ENCODE measurements around the gene ACVR1. TPM values are rescaled to one million over a fixed set of nuclear protein-coding genes. Genes with fewer than 3 reads are reported as not detected.

Gene ACVR1
- total and polyA plus RNA-seq, 2 experiments from 2014 or later, result 8.9 to 21.5 TPM

DNA sequence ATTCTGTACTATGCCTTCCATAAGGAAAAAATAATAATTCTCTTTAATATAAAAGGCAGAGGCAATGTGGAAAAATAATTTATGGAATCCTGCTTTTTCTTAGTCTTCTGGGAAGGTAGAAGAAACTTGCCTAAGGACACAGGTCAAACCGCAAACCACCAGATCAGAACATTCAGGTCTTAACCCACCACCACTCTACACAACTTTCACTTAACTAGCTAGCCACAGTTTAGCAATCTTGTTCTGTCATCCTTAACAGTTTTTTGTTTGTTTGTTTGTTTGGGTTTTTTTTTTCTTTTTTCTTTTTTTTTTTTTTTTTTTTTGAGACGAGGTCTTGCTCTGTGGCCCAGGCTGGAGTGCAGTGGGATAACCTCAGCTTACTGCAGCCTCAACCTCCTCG is 70.6 kb downstream of the ACVR1 start:
- no peak overlapping the region for H2AFZ ChIP-seq
- H3K27ac Mint-ChIP-seq, result no peak overlapping the region
- DNase-seq (ENCODE audit: low spot score) (no peak), ATAC-seq (no peak)
- H3K4me3 ChIP-seq, result no peak overlapping the region
- H3K27ac ChIP-seq (ENCODE audit: low read depth), result no peak overlapping the region
- H3K79me2 ChIP-seq (replicated peaks; ENCODE audit: insufficient read depth), result 0 out of 2 replicates have a peak, but pooled peaks cover 3% of the 10 kb centered on the region
- no peaks in the 10 kb centered on the region for H3F3A ChIP-seq (replicated peaks; ENCODE audit: low read depth)
- H4K20me1 ChIP-seq (replicated peaks; ENCODE audit: insufficient read depth), result no peaks in the 10 kb centered on the region
- H3K4me1 Mint-ChIP-seq, result peaks cover 19% of the 10 kb centered on the region
- peaks cover 3% of the 10 kb centered on the region; the same call in 1 of the 2 replicates for H3K4me1 ChIP-seq (ENCODE audit: insufficient read depth)
- no peaks in the 10 kb centered on the region for H3K9me3 Mint-ChIP-seq
- no peaks in the 10 kb centered on the region for H3K27me3 ChIP-seq (ENCODE audit: insufficient read depth)
- 0 out of 2 replicates have a peak, but pooled peaks cover under 1% of the 10 kb centered on the region for H3K9me2 ChIP-seq (ENCODE audit: insufficient read depth)
- H3K36me3 Mint-ChIP-seq (ENCODE audit: low read depth), result no peaks in the 10 kb centered on the region
- TF ChIP-seq, protein P1, sequence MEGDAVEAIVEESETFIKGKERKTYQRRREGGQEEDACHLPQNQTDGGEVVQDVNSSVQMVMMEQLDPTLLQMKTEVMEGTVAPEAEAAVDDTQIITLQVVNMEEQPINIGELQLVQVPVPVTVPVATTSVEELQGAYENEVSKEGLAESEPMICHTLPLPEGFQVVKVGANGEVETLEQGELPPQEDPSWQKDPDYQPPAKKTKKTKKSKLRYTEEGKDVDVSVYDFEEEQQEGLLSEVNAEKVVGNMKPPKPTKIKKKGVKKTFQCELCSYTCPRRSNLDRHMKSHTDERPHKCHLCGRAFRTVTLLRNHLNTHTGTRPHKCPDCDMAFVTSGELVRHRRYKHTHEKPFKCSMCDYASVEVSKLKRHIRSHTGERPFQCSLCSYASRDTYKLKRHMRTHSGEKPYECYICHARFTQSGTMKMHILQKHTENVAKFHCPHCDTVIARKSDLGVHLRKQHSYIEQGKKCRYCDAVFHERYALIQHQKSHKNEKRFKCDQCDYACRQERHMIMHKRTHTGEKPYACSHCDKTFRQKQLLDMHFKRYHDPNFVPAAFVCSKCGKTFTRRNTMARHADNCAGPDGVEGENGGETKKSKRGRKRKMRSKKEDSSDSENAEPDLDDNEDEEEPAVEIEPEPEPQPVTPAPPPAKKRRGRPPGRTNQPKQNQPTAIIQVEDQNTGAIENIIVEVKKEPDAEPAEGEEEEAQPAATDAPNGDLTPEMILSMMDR (conservative IDR thresholded peaks at IDR 0.05; ENCODE audit: low read depth in 2 of 2), result no peak
- TF ChIP-seq EZH2 (IDR thresholded peaks at IDR 0.05; ENCODE audit: low read depth, unreplicated experiment) (no peak), ETS1 (IDR thresholded peaks at IDR 0.05) (no peak), EZH2phosphoT487 (IDR thresholded peaks at IDR 0.05; ENCODE audit: unreplicated experiment) (no peak), NANOG (IDR thresholded peaks at IDR 0.05; ENCODE audit: borderline replicate concordance) (no peak), STAT1 (IDR thresholded peaks at IDR 0.05; ENCODE audit: unreplicated experiment) (no peak), ZNF331 (CRISPR knock-in tag; IDR thresholded peaks at IDR 0.05; ENCODE audit: low read depth) (no peak), ZNF114 (CRISPR knock-in tag; IDR thresholded peaks at IDR 0.05) (no peak), POLR2AphosphoS5 (IDR thresholded peaks at IDR 0.05; ENCODE audit: low read depth) (no peak), JUNB (IDR thresholded peaks at IDR 0.05; ENCODE audit: unreplicated experiment) (no peak), REST (IDR thresholded peaks at IDR 0.05; ENCODE audit: unreplicated experiment) (no peak), CREB1 (CRISPR knock-in tag; IDR thresholded peaks at IDR 0.05; ENCODE audit: low read depth) (no peak)
- TF ChIP-seq, protein P2, sequence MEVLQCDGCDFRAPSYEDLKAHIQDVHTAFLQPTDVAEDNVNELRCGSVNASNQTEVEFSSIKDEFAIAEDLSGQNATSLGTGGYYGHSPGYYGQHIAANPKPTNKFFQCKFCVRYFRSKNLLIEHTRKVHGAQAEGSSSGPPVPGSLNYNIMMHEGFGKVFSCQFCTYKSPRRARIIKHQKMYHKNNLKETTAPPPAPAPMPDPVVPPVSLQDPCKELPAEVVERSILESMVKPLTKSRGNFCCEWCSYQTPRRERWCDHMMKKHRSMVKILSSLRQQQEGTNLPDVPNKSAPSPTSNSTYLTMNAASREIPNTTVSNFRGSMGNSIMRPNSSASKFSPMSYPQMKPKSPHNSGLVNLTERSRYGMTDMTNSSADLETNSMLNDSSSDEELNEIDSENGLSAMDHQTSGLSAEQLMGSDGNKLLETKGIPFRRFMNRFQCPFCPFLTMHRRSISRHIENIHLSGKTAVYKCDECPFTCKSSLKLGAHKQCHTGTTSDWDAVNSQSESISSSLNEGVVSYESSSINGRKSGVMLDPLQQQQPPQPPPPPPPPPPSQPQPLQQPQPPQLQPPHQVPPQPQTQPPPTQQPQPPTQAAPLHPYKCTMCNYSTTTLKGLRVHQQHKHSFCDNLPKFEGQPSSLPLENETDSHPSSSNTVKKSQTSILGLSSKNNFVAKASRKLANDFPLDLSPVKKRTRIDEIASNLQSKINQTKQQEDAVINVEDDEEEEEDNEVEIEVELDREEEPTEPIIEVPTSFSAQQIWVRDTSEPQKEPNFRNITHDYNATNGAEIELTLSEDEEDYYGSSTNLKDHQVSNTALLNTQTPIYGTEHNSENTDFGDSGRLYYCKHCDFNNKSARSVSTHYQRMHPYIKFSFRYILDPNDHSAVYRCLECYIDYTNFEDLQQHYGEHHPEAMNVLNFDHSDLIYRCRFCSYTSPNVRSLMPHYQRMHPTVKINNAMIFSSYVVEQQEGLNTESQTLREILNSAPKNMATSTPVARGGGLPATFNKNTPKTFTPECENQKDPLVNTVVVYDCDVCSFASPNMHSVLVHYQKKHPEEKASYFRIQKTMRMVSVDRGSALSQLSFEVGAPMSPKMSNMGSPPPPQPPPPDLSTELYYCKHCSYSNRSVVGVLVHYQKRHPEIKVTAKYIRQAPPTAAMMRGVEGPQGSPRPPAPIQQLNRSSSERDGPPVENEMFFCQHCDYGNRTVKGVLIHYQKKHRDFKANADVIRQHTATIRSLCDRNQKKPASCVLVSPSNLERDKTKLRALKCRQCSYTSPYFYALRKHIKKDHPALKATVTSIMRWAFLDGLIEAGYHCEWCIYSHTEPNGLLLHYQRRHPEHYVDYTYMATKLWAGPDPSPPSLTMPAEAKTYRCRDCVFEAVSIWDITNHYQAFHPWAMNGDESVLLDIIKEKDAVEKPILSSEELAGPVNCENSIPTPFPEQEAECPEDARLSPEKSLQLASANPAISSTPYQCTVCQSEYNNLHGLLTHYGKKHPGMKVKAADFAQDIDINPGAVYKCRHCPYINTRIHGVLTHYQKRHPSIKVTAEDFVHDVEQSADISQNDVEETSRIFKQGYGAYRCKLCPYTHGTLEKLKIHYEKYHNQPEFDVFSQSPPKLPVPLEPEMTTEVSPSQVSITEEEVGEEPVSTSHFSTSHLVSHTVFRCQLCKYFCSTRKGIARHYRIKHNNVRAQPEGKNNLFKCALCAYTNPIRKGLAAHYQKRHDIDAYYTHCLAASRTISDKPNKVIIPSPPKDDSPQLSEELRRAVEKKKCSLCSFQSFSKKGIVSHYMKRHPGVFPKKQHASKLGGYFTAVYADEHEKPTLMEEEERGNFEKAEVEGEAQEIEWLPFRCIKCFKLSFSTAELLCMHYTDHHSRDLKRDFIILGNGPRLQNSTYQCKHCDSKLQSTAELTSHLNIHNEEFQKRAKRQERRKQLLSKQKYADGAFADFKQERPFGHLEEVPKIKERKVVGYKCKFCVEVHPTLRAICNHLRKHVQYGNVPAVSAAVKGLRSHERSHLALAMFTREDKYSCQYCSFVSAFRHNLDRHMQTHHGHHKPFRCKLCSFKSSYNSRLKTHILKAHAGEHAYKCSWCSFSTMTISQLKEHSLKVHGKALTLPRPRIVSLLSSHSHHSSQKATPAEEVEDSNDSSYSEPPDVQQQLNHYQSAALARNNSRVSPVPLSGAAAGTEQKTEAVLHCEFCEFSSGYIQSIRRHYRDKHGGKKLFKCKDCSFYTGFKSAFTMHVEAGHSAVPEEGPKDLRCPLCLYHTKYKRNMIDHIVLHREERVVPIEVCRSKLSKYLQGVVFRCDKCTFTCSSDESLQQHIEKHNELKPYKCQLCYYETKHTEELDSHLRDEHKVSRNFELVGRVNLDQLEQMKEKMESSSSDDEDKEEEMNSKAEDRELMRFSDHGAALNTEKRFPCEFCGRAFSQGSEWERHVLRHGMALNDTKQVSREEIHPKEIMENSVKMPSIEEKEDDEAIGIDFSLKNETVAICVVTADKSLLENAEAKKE (CRISPR knock-in tag; IDR thresholded peaks at IDR 0.05), result no peak
- H3K27me3 Mint-ChIP-seq (ENCODE audit: insufficient read depth, low read depth, poor library complexity), result no peaks in the 10 kb centered on the region
- no peak overlapping the region for H3K4me3 Mint-ChIP-seq
- H3K36me3 ChIP-seq (ENCODE audit: insufficient read depth), result no peaks in the 10 kb centered on the region
- no peak overlapping the region for H3K4me2 ChIP-seq

Data from GM23338 (cell line).